Hepatocyte (in vitro differentiated cells): Measurements from ENCODE around the gene LRRC4C. TPM values are rescaled to one million over a fixed set of nuclear protein-coding genes. Genes with fewer than 3 reads are reported as not detected.

Experiments used
- DNase-seq: peaks from one replicate; pipeline ENCODE4 v3.0.0-alpha.2; 2016; ENCODE audit warnings: low spot score
- H2AFZ ChIP-seq: fragments of 200-600 bp; sonication (generic); 2 replicates; pipeline ENCODE4 v1.6.0; 2016; ENCODE audit warnings: antibody characterized with exemption, mild to moderate bottlenecking
- H3K27ac ChIP-seq: fragments of 200-600 bp; sonication (generic); 2 replicates; pipeline ENCODE4 v1.5.1; 2016; ENCODE audit warnings: mild to moderate bottlenecking
- H3K27me3 ChIP-seq: fragments of 200-600 bp; sonication (generic); 2 replicates; pipeline ENCODE4 v1.6.1; 2016
- H3K36me3 ChIP-seq: fragments of 200-600 bp; sonication (generic); replicated peaks from 2 replicates; pipeline ENCODE4 v1.5.1; 2016; ENCODE audit warnings: low read depth; ENCODE audit not compliant: insufficient read depth
- H3K4me1 ChIP-seq: fragments of 200-600 bp; sonication (generic); 2 replicates; pipeline ENCODE4 v1.5.1; 2016; ENCODE audit warnings: mild to moderate bottlenecking, moderate library complexity; ENCODE audit not compliant: insufficient read depth
- H3K4me2 ChIP-seq: fragments of 200-600 bp; sonication (generic); 2 replicates; pipeline ENCODE4 v1.6.0; 2016
- H3K4me3 ChIP-seq: fragments of 200-600 bp; sonication (generic); 2 replicates; pipeline ENCODE4 v1.5.1; 2016; ENCODE audit warnings: mild to moderate bottlenecking
- H3K79me2 ChIP-seq: fragments of 200-600 bp; sonication (generic); 2 replicates; pipeline ENCODE4 v1.6.0; 2017; ENCODE audit warnings: mild to moderate bottlenecking
- H3K9me2 ChIP-seq: fragments of 200-600 bp; sonication (generic); replicated peaks from 2 replicates; pipeline ENCODE4 v1.6.0; 2017; ENCODE audit warnings: mild to moderate bottlenecking; ENCODE audit not compliant: insufficient read depth
- H3K9me3 ChIP-seq: fragments of 200-600 bp; sonication (generic); 2 replicates; pipeline ENCODE4 v1.5.1; 2016; ENCODE audit warnings: low read depth, mild to moderate bottlenecking
- H4K20me1 ChIP-seq: fragments of 200-600 bp; sonication (generic); 2 replicates; pipeline ENCODE4 v1.6.0; 2016; ENCODE audit warnings: mild to moderate bottlenecking; ENCODE audit not compliant: insufficient read depth, poor library complexity, severe bottlenecking
- CTCF ChIP-seq: fragments of 200-600 bp; sonication (generic); IDR thresholded peaks from 2 replicates; pipeline ENCODE4 v1.5.1; 2016; ENCODE audit warnings: antibody characterized with exemption, mild to moderate bottlenecking; ENCODE audit not compliant: poor library complexity
- EZH2 ChIP-seq: fragments of 200-600 bp; sonication (generic); IDR thresholded peaks from 2 replicates; pipeline ENCODE4 v1.6.1; 2016; ENCODE audit warnings: antibody characterized with exemption, mild to moderate bottlenecking, borderline replicate concordance
- EZH2phosphoT487 ChIP-seq: fragments of 200-600 bp; sonication (generic); IDR thresholded peaks from one replicate; pipeline ENCODE4 v1.6.1; 2018; ENCODE audit warnings: antibody characterized with exemption, mild to moderate bottlenecking, low read depth, moderate library complexity; ENCODE audit not compliant: unreplicated experiment, severe bottlenecking
- WGBS: methylation state at CpG from one replicate; pipeline ENCODE4 v1.1.6; 2016; ENCODE audit warnings: low lambda C conversion rate; ENCODE audit errors: missing lambda C conversion rate; 5-methylcytosine and 5-hydroxymethylcytosine counted together
- polyA plus RNA-seq: library from polyadenylated mRNA; unstranded; fragments of >200 nt; fragmentation: Nextera tagmentation; extraction: Ambion mirVana; gene quantifications from 2 replicates; pipeline ENCODE4 v1.2.1, GENCODE V29; 2016
- total RNA-seq: library from RNA; depleted of rRNA; stranded (reverse); fragments of >200 nt; gene quantifications from 2 replicates; pipeline ENCODE4 v1.2.3, GENCODE V29; 2014

LRRC4C gene
- total and polyA plus RNA-seq, 2 experiments from 2014 or later, result 1.1 to 3.1 TPM

- Histone ChIP-seq H3K27ac (no peak overlapping the region), H3K4me3 (no peak overlapping the region), H3K4me1 (peaks cover 3% of the 10 kb centered on the region), H3K9me2 (no peaks in the 10 kb centered on the region), H2AFZ (no peak overlapping the region), H4K20me1 (no peaks in the 10 kb centered on the region), H3K4me2 (no peak overlapping the region), H3K27me3 (no peaks in the 10 kb centered on the region), H3K36me3 (no peaks in the 10 kb centered on the region), H3K79me2 (no peaks in the 10 kb centered on the region), H3K9me3 (no peaks in the 10 kb centered on the region)
- DNase-seq, result no peak
- WGBS, result 56% methylated on average over 3 of the region's 3 CpGs
- TF ChIP-seq CTCF (no peak), EZH2phosphoT487 (no peak), EZH2 (no peak)
Observed at GRCh38 chr11:40139066-40139465, 1320.4 kb downstream of the LRRC4C start.

DNA sequence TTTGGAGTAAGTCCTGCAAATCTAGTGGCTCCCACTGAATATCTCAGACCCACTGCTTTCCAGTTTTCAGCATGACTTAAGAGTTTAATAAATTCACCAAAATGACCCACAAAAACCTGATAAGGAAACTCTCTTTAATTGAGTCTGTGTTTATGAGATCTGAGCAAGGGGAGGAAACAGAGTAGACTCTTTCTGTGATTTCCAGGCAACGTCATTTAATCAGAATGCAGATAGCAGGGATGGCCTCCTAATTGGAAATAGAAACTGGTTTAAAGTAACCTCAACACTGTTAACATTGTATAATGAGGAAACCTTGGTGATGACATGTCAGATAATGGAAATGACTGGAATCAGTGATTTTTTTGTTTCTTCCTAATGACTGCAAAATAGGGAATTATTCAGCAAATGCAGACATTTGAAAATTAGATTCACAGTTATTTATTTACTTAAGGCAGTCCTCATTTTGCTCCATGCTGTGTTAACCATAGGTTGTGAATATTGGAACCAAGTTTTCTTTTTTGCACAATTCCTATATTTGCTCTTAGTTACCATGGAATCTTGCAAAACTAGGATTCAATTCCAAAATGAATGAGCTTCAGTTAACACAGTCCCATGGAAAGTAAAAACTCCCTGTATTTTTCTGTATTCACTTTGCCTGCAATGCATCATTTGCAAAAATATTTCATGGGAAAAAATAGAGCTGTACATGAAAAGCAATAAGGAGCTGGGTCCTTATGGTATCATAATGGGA lies 1324.5 kb downstream of the LRRC4C start:
- no peak overlapping the region for H3K27ac ChIP-seq

DNA sequence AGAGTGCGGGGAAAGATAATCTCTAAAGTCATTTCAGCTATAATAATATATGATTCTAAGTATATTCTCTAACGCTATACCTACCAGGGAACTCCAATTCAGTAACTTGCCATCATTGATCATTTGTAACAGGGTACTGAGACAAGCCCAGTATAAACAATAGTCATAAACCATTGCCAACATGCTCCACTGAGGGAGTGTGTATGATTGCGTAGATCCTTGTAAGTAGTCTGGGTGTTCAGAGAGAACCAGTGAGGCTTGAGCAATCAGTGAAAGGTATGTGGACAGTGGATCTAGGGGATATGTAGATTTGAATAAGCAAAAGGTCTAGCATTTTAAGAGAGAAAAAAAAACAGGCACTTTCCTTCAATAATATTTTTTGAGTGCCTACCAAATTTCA lies 1326.0 kb downstream of the LRRC4C start:
- Histone ChIP-seq H3K4me1 (peaks cover 1% of the 10 kb centered on the region), H4K20me1 (no peaks in the 10 kb centered on the region), H3K27me3 (no peaks in the 10 kb centered on the region), H3K9me3 (no peaks in the 10 kb centered on the region), H3K4me2 (no peak overlapping the region), H2AFZ (no peak overlapping the region), H3K27ac (no peak overlapping the region), H3K36me3 (no peaks in the 10 kb centered on the region), H3K4me3 (no peak overlapping the region), H3K79me2 (no peaks in the 10 kb centered on the region), H3K9me2 (no peaks in the 10 kb centered on the region)
- no peak for DNase-seq
- WGBS, result 79% methylated on average over 3 of the region's 3 CpGs
- TF ChIP-seq CTCF (no peak), EZH2 (no peak), EZH2phosphoT487 (no peak)

More for the DNA sequence above, 1324.5 kb downstream of the LRRC4C start:
- DNase-seq, result no peak
- H3K9me2 ChIP-seq, result no peaks in the 10 kb centered on the region
- H3K4me2 ChIP-seq, result no peak overlapping the region
- H3K4me3 ChIP-seq, result no peak overlapping the region
- H3K27me3 ChIP-seq, result no peaks in the 10 kb centered on the region
- H3K4me1 ChIP-seq, result peaks cover 3% of the 10 kb centered on the region
- H3K9me3 ChIP-seq, result no peaks in the 10 kb centered on the region
- no peaks in the 10 kb centered on the region for H4K20me1 ChIP-seq
- WGBS, result 61% methylated on average over 1 of the region's 1 CpG
- no peak overlapping the region for H2AFZ ChIP-seq
- H3K36me3 ChIP-seq, result no peaks in the 10 kb centered on the region
- TF ChIP-seq EZH2phosphoT487 (no peak), EZH2 (no peak), CTCF (no peak)
- no peaks in the 10 kb centered on the region for H3K79me2 ChIP-seq
